Esophagus squamous epithelium (tissue), 5 donors: Measurements from ENCODE around the gene CTDSPL2. TPM values are rescaled to one million over a fixed set of nuclear protein-coding genes. Genes with fewer than 3 reads are reported as not detected.
"Not testable (repeated sequence)": the region's sequence is repeated elsewhere in the genome, so short reads cannot be mapped to it uniquely, and the experiment has no call there.

Experiments
- DNase-seq: peaks from one replicate; lab custom pipeline; 2025; lab: John Stamatoyannopoulos, UW
- H3K27ac ChIP-seq, 4 donors: fragments of 200-600 bp; sonication (generic); one replicate each; pipeline ENCODE4 v1.5.1; 2016 to 2019; ENCODE audit warnings: mild to moderate bottlenecking in 1 of 4
- H3K27me3 ChIP-seq, 4 donors: fragments of 200-600 bp; sonication (generic); 1 replicate in 3 of 4; 2 replicates in 1 of 4; pipeline versions ENCODE4 v1.5.1 to v1.6.0; 2017 to 2021; ENCODE audit warnings: antibody characterized with exemption in 1 of 4
- H3K36me3 ChIP-seq, 3 donors: fragments of 200-600 bp; sonication (generic); one replicate each; pipeline ENCODE4 v1.5.1; 2016 to 2019
- H3K4me1 ChIP-seq, 3 donors: fragments of 200-600 bp; sonication (generic); one replicate each; pipeline ENCODE4 v1.5.1; 2017 to 2019
- H3K4me3 ChIP-seq, 4 donors: fragments of 200-600 bp; sonication (generic); 1 replicate in 3 of 4; 2 replicates in 1 of 4; pipeline ENCODE4 v1.5.1; 2016 to 2019; ENCODE audit warnings: mild to moderate bottlenecking in 2 of 4, moderate library complexity in 1 of 4
- H3K9me3 ChIP-seq, 3 donors: fragments of 200-600 bp; sonication (generic); one replicate each; pipeline ENCODE4 v1.5.1; 2016 to 2019
- POLR2A ChIP-seq, 4 donors: fragments of 450-650 bp; IDR thresholded peaks; one replicate each; pipeline ENCODE4 v1.6.1; 2017; ENCODE audit warnings: antibody characterized with exemption in 4 of 4, mild to moderate bottlenecking in 4 of 4, moderate library complexity in 3 of 4
- WGBS, 2 donors: methylation state at CpG; one replicate each; pipeline ENCODE4 v1.1.5; 2018; 5-methylcytosine and 5-hydroxymethylcytosine counted together
- intact Hi-C: fragments of 100-400 bp; cut with DNase I; formaldehyde crosslinking; loops from one replicate; pipeline ENCODE4 v1.15.0; 2022
- total RNA-seq, 4 donors: library from RNA; depleted of rRNA; stranded (reverse); fragments of >200 nt; gene quantifications; one replicate each; pipeline ENCODE4 v1.1.0, GENCODE V29; 2016
- TF ChIP-seq, protein P1 (sequence below), 6 experiments: fragments of 450-650 bp in 4 of 6; fragments of 200-600 bp in 2 of 6; sonication (generic) in 2 of 6; IDR thresholded peaks; one replicate each; pipeline ENCODE4 v1.5.1; 2016 to 2019; ENCODE audit warnings: antibody characterized with exemption in 6 of 6, mild to moderate bottlenecking in 4 of 6, moderate library complexity in 4 of 6
- donor health status: DM: yes; HTN: yes; CAD: no.

The CTDSPL2 gene
- total RNA-seq, 4 donors from 2014 or later = 23.4 to 43.9 (median 27.0) TPM

DNA sequence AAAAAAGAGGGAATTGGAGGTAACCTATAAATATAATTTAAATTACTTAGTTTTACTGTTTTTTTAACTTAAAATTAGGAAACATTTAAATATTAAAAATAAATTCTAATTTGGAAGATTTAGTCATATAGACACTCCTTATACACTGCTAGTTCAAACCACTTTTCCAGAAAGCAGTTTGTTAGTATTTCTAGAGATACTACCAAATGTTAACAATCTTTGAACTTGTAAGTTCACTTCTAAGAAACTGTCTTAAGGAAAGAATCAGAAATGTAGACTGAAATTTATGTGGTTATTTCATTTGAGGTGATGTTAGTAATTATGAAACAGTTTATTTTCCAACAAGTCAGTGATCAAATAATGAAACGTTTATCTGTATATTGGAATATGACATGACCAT, 22.7 kb downstream of the CTDSPL2 start:
- H3K4me1 ChIP-seq = no peaks in the 10 kb centered on the region
- H3K27ac ChIP-seq = no peak overlapping the region
- no peaks in the 10 kb centered on the region for H3K9me3 ChIP-seq
- WGBS, 2 donors = 37 to 43% methylated on average over 1 of the region's 1 CpG
- H3K36me3 ChIP-seq = peaks cover 0 to 14% (median 0%) of the 10 kb centered on the region in 3 donors
- no peaks in the 10 kb centered on the region for H3K27me3 ChIP-seq
- no peak overlapping the region for H3K4me3 ChIP-seq
- no peak for DNase-seq
- intact Hi-C loops = no loop called here
- no peak for TF ChIP-seq POLR2A (IDR thresholded peaks at IDR 0.05)
- TF ChIP-seq, protein P1, sequence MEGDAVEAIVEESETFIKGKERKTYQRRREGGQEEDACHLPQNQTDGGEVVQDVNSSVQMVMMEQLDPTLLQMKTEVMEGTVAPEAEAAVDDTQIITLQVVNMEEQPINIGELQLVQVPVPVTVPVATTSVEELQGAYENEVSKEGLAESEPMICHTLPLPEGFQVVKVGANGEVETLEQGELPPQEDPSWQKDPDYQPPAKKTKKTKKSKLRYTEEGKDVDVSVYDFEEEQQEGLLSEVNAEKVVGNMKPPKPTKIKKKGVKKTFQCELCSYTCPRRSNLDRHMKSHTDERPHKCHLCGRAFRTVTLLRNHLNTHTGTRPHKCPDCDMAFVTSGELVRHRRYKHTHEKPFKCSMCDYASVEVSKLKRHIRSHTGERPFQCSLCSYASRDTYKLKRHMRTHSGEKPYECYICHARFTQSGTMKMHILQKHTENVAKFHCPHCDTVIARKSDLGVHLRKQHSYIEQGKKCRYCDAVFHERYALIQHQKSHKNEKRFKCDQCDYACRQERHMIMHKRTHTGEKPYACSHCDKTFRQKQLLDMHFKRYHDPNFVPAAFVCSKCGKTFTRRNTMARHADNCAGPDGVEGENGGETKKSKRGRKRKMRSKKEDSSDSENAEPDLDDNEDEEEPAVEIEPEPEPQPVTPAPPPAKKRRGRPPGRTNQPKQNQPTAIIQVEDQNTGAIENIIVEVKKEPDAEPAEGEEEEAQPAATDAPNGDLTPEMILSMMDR (IDR thresholded peaks at IDR 0.05) = no peak

GRCh38 chr15:44453578-44454283, 26.3 kb downstream of the CTDSPL2 start:
- DNase-seq, intact Hi-C loops, H3K4me3 ChIP-seq, H3K27ac ChIP-seq, H3K9me3 ChIP-seq, H3K36me3 ChIP-seq, H3K27me3 ChIP-seq: not testable (repeated sequence)
- WGBS, 2 donors = 89 to 97% methylated on average over 6 of the region's 6 CpGs
- H3K4me1 ChIP-seq = peaks cover 0 to 13% (median 2%) of the 10 kb centered on the region in 3 donors

GRCh38 chr15:44458429-44458828, 31.0 kb downstream of the CTDSPL2 start:
- no peak for DNase-seq
- H3K27ac ChIP-seq = no peak overlapping the region
- intact Hi-C loops = no loop called here
- 62 to 69% methylated on average over 4 of the region's 4 CpGs for WGBS, 2 donors
- no peaks in the 10 kb centered on the region for H3K27me3 ChIP-seq
- H3K36me3 ChIP-seq = peaks cover 0 to 47% (median 6%) of the 10 kb centered on the region in 3 donors
- no peak overlapping the region for H3K4me3 ChIP-seq
- TF ChIP-seq, protein P1 (IDR thresholded peaks at IDR 0.05) = no peak
- TF ChIP-seq POLR2A (IDR thresholded peaks at IDR 0.05) = no peak
- H3K4me1 ChIP-seq = peaks cover 0 to 13% (median 2%) of the 10 kb centered on the region in 3 donors
- no peaks in the 10 kb centered on the region for H3K9me3 ChIP-seq

DNA sequence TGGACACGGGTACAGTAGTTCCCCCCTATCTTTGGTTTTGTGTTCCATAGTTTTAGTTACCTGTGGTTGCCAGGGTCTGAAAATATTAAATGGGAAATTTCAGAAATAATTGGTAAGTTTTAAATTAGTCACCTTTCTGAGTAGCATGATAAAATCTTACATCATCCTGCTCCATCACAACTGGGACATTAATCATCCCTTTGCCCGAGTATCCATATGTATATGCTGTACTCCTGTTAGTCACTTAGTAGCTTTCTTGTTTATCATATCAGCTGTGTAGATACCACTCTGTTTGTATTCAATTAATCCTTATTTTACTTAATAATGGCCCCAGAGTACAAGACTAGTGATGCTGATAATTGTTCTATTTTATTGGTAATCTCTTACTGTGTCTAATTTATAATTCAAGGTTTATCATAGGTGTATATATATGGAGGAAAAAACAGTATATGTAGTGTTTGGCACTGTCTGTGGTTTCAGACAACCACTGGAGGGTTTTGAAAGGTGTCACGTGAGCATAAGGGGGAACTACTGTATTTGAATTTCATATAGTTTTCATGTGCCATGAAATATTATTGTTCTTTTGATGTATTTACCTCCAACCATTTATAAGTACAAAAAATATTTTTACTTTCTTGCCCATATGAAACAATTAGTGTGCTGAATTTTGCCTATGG, 41.4 kb downstream of the CTDSPL2 start:
- DNase-seq = no peak
- Histone ChIP-seq H3K27ac (no peak overlapping the region), H3K9me3 (peaks cover 0 to 4% (median 0%) of the 10 kb centered on the region in 3 donors), H3K4me3 (no peak overlapping the region), H3K36me3 (peaks cover 0 to 51% (median 0%) of the 10 kb centered on the region in 3 donors), H3K27me3 (no peaks in the 10 kb centered on the region), H3K4me1 (no peaks in the 10 kb centered on the region)
- no peak for TF ChIP-seq POLR2A (IDR thresholded peaks at IDR 0.05)
- TF ChIP-seq, protein P1 (IDR thresholded peaks at IDR 0.05) = no peak
- 45 to 57% methylated on average over 3 of the region's 3 CpGs for WGBS, 2 donors
- intact Hi-C loops = no loop called here

- H3K9me3 ChIP-seq = peaks cover 0 to 4% (median 0%) of the 10 kb centered on the region in 3 donors
- TF ChIP-seq, protein P1 (IDR thresholded peaks at IDR 0.05) = no peak
- no peak for TF ChIP-seq POLR2A (IDR thresholded peaks at IDR 0.05)
- no peak for DNase-seq
- H3K4me1 ChIP-seq = no peaks in the 10 kb centered on the region
- H3K27me3 ChIP-seq = no peaks in the 10 kb centered on the region
- H3K27ac ChIP-seq = no peak overlapping the region
- WGBS, 2 donors = 88 to 94% methylated on average over 2 of the region's 2 CpGs
- intact Hi-C loops = no loop called here
- no peak overlapping the region for H3K4me3 ChIP-seq
- H3K36me3 ChIP-seq = peaks cover 0 to 41% (median 0%) of the 10 kb centered on the region in 3 donors
Observed at GRCh38 chr15:44471885-44472455, 44.5 kb downstream of the CTDSPL2 start.
